HEK293 (cell line): ENCODE measurements around the gene KRTCAP3.

Experiments used
- BCL11B ChIP-seq: fragments of 450-650 bp; formaldehyde crosslinking; IDR thresholded peaks from 2 replicates; pipeline ENCODE4 v1.5.1; 2016; ENCODE audit warnings: low read depth, missing biosample characterization, missing genetic modification characterization
- GLI4 ChIP-seq: fragments of 450-650 bp; formaldehyde crosslinking; IDR thresholded peaks from 2 replicates; pipeline ENCODE4 v1.5.1; 2016; ENCODE audit warnings: missing biosample characterization, missing genetic modification characterization
- OVOL3 ChIP-seq: fragments of 450-650 bp; formaldehyde crosslinking; IDR thresholded peaks from 2 replicates; pipeline ENCODE4 v1.5.1; 2016; ENCODE audit warnings: missing biosample characterization, missing genetic modification characterization
- SETDB1 ChIP-seq: IDR thresholded peaks from one replicate; pipeline ENCODE4 v1.6.1; 2017; ENCODE audit warnings: mild to moderate bottlenecking, low read length, moderate library complexity, mixed read lengths; ENCODE audit not compliant: insufficient read length
- SP2 ChIP-seq: fragments of 450-650 bp; formaldehyde crosslinking; IDR thresholded peaks from 2 replicates; pipeline ENCODE4 v1.5.1; 2016; ENCODE audit warnings: missing biosample characterization, missing genetic modification characterization
- TCF7L2 ChIP-seq: IDR thresholded peaks from 2 replicates; pipeline ENCODE4 v1.6.1; 2011; ENCODE audit warnings: low read depth, mild to moderate bottlenecking, inconsistent platforms, low read length, moderate library complexity, borderline replicate concordance
- ZFP69B ChIP-seq: fragments of 450-650 bp; formaldehyde crosslinking; IDR thresholded peaks from 2 replicates; pipeline ENCODE4 v1.5.1; 2016; ENCODE audit warnings: missing biosample characterization, missing genetic modification characterization
- ZNF132 ChIP-seq: fragments of 450-650 bp; formaldehyde crosslinking; IDR thresholded peaks from 2 replicates; pipeline ENCODE4 v1.5.1; 2017; ENCODE audit warnings: missing biosample characterization, missing genetic modification characterization, borderline replicate concordance
- ZNF214 ChIP-seq: fragments of 450-650 bp; formaldehyde crosslinking; IDR thresholded peaks from 2 replicates; pipeline ENCODE4 v1.5.1; 2017; ENCODE audit warnings: missing biosample characterization, mild to moderate bottlenecking, missing genetic modification characterization, borderline replicate concordance
- ZNF221 ChIP-seq: fragments of 450-650 bp; formaldehyde crosslinking; IDR thresholded peaks from 2 replicates; pipeline ENCODE4 v1.5.1; 2017; ENCODE audit warnings: missing biosample characterization, missing genetic modification characterization, borderline replicate concordance
- ZNF223 ChIP-seq: fragments of 450-650 bp; formaldehyde crosslinking; IDR thresholded peaks from 2 replicates; pipeline ENCODE4 v1.5.1; 2016; ENCODE audit warnings: missing biosample characterization, missing genetic modification characterization
- ZNF26 ChIP-seq: fragments of 450-650 bp; formaldehyde crosslinking; IDR thresholded peaks from 2 replicates; pipeline ENCODE4 v1.5.1; 2016; ENCODE audit warnings: missing biosample characterization, missing genetic modification characterization
- ZNF366 ChIP-seq: fragments of 450-650 bp; formaldehyde crosslinking; conservative IDR thresholded peaks from 2 replicates; pipeline ENCODE4 v1.5.1; 2016; ENCODE audit warnings: missing biosample characterization, missing genetic modification characterization
- ZNF48 ChIP-seq: fragments of 450-650 bp; formaldehyde crosslinking; IDR thresholded peaks from 2 replicates; pipeline ENCODE4 v1.5.1; 2016; ENCODE audit warnings: missing biosample characterization, missing genetic modification characterization
- ZNF549 ChIP-seq: fragments of 450-650 bp; IDR thresholded peaks from 2 replicates; pipeline ENCODE4 v1.5.1; 2018; ENCODE audit warnings: missing biosample characterization, missing genetic modification characterization, mild to moderate bottlenecking, inconsistent platforms, moderate library complexity
- ZNF555 ChIP-seq: fragments of 450-650 bp; formaldehyde crosslinking; conservative IDR thresholded peaks from 2 replicates; pipeline ENCODE4 v1.5.1; 2017; ENCODE audit warnings: missing biosample characterization, mild to moderate bottlenecking, missing genetic modification characterization, inconsistent platforms
- ZNF626 ChIP-seq: fragments of 450-650 bp; sonication (Bioruptor Pico); formaldehyde crosslinking; IDR thresholded peaks from 2 replicates; pipeline ENCODE4 v1.5.1; 2018; ENCODE audit warnings: missing biosample characterization, missing genetic modification characterization, inconsistent platforms
- ZNF76 ChIP-seq: fragments of 450-650 bp; formaldehyde crosslinking; IDR thresholded peaks from 2 replicates; pipeline ENCODE4; 2016; ENCODE audit warnings: low read depth, missing biosample characterization, missing genetic modification characterization, borderline replicate concordance
- TF ChIP-seq, protein P1 (sequence below): fragments of 450-650 bp; formaldehyde crosslinking; IDR thresholded peaks from 2 replicates; pipeline ENCODE4 v1.5.1; 2017; ENCODE audit warnings: missing biosample characterization, missing genetic modification characterization
- TF ChIP-seq, protein P2 (sequence below): fragments of 450-650 bp; formaldehyde crosslinking; IDR thresholded peaks from 2 replicates; pipeline ENCODE4 v1.5.1; 2016; ENCODE audit warnings: missing biosample characterization, missing genetic modification characterization
- TF ChIP-seq, protein P3 (sequence below): fragments of 450-650 bp; formaldehyde crosslinking; IDR thresholded peaks from 2 replicates; pipeline ENCODE4 v1.5.1; 2016; ENCODE audit warnings: missing biosample characterization, missing genetic modification characterization
- TF ChIP-seq, protein P4 (sequence below): fragments of 450-650 bp; formaldehyde crosslinking; IDR thresholded peaks from 2 replicates; pipeline ENCODE4 v1.5.1; 2016; ENCODE audit warnings: missing biosample characterization, missing genetic modification characterization
- TF ChIP-seq, protein P5 (sequence below): fragments of 450-650 bp; formaldehyde crosslinking; IDR thresholded peaks from 2 replicates; pipeline ENCODE4 v1.5.1; 2016; ENCODE audit warnings: missing biosample characterization, missing genetic modification characterization
- TF ChIP-seq, protein P6 (sequence below): fragments of 450-650 bp; formaldehyde crosslinking; IDR thresholded peaks from 2 replicates; pipeline ENCODE4 v1.5.1; 2016; ENCODE audit warnings: missing biosample characterization, missing genetic modification characterization

Gene KRTCAP3

GRCh38 chr2:27407798-27408491, 34.2 kb upstream of the KRTCAP3 start (continued):
- TF ChIP-seq, protein P1, sequence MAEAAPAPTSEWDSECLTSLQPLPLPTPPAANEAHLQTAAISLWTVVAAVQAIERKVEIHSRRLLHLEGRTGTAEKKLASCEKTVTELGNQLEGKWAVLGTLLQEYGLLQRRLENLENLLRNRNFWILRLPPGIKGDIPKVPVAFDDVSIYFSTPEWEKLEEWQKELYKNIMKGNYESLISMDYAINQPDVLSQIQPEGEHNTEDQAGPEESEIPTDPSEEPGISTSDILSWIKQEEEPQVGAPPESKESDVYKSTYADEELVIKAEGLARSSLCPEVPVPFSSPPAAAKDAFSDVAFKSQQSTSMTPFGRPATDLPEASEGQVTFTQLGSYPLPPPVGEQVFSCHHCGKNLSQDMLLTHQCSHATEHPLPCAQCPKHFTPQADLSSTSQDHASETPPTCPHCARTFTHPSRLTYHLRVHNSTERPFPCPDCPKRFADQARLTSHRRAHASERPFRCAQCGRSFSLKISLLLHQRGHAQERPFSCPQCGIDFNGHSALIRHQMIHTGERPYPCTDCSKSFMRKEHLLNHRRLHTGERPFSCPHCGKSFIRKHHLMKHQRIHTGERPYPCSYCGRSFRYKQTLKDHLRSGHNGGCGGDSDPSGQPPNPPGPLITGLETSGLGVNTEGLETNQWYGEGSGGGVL = no peak
- no peak for TF ChIP-seq ZFP69B (tag by site-specific recombination)
- no peak for TF ChIP-seq SP2 (tag by site-specific recombination)
- no peak for TF ChIP-seq ZNF555 (tag by site-specific recombination)
- TF ChIP-seq, protein P2, sequence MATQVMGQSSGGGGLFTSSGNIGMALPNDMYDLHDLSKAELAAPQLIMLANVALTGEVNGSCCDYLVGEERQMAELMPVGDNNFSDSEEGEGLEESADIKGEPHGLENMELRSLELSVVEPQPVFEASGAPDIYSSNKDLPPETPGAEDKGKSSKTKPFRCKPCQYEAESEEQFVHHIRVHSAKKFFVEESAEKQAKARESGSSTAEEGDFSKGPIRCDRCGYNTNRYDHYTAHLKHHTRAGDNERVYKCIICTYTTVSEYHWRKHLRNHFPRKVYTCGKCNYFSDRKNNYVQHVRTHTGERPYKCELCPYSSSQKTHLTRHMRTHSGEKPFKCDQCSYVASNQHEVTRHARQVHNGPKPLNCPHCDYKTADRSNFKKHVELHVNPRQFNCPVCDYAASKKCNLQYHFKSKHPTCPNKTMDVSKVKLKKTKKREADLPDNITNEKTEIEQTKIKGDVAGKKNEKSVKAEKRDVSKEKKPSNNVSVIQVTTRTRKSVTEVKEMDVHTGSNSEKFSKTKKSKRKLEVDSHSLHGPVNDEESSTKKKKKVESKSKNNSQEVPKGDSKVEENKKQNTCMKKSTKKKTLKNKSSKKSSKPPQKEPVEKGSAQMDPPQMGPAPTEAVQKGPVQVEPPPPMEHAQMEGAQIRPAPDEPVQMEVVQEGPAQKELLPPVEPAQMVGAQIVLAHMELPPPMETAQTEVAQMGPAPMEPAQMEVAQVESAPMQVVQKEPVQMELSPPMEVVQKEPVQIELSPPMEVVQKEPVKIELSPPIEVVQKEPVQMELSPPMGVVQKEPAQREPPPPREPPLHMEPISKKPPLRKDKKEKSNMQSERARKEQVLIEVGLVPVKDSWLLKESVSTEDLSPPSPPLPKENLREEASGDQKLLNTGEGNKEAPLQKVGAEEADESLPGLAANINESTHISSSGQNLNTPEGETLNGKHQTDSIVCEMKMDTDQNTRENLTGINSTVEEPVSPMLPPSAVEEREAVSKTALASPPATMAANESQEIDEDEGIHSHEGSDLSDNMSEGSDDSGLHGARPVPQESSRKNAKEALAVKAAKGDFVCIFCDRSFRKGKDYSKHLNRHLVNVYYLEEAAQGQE (tag by site-specific recombination) = no peak
- no peak for TF ChIP-seq GLI4
- TF ChIP-seq ZNF223 (tag by site-specific recombination) = no peak
- TF ChIP-seq OVOL3 (tag by site-specific recombination) = no peak
- no peak for TF ChIP-seq ZNF626 (tag by site-specific recombination)
- TF ChIP-seq, protein P3, sequence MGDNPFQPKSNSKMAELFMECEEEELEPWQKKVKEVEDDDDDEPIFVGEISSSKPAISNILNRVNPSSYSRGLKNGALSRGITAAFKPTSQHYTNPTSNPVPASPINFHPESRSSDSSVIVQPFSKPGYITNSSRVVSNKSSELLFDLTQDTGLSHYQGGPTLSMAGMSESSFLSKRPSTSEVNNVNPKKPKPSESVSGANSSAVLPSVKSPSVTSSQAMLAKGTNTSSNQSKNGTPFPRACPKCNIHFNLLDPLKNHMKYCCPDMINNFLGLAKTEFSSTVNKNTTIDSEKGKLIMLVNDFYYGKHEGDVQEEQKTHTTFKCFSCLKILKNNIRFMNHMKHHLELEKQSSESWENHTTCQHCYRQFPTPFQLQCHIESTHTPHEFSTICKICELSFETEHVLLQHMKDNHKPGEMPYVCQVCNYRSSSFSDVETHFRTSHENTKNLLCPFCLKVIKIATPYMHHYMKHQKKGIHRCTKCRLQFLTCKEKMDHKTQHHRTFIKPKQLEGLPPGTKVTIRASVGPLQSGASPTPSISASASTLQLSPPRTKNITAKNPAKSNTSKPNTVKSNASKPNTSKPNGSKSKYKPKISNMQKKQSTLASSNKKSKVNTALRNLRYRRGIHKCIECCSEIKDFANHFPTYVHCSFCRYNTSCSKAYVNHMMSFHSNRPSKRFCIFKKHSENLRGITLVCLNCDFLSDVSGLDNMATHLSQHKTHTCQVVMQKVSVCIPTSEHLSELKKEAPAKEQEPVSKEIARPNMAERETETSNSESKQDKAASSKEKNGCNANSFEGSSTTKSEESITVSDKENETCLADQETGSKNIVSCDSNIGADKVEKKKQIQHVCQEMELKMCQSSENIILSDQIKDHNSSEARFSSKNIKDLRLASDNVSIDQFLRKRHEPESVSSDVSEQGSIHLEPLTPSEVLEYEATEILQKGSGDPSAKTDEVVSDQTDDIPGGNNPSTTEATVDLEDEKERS (tag by site-specific recombination) = no peak
- TF ChIP-seq ZNF26 (tag by site-specific recombination) = no peak
- TF ChIP-seq ZNF214 (tag by site-specific recombination) = no peak
- no peak for TF ChIP-seq ZNF76
- TF ChIP-seq, protein P4, sequence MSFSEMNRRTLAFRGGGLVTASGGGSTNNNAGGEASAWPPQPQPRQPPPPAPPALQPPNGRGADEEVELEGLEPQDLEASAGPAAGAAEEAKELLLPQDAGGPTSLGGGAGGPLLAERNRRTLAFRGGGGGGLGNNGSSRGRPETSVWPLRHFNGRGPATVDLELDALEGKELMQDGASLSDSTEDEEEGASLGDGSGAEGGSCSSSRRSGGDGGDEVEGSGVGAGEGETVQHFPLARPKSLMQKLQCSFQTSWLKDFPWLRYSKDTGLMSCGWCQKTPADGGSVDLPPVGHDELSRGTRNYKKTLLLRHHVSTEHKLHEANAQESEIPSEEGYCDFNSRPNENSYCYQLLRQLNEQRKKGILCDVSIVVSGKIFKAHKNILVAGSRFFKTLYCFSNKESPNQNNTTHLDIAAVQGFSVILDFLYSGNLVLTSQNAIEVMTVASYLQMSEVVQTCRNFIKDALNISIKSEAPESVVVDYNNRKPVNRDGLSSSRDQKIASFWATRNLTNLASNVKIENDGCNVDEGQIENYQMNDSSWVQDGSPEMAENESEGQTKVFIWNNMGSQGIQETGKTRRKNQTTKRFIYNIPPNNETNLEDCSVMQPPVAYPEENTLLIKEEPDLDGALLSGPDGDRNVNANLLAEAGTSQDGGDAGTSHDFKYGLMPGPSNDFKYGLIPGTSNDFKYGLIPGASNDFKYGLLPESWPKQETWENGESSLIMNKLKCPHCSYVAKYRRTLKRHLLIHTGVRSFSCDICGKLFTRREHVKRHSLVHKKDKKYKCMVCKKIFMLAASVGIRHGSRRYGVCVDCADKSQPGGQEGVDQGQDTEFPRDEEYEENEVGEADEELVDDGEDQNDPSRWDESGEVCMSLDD (tag by site-specific recombination) = no peak
- TF ChIP-seq ZNF549 = no peak
- TF ChIP-seq, protein P5, sequence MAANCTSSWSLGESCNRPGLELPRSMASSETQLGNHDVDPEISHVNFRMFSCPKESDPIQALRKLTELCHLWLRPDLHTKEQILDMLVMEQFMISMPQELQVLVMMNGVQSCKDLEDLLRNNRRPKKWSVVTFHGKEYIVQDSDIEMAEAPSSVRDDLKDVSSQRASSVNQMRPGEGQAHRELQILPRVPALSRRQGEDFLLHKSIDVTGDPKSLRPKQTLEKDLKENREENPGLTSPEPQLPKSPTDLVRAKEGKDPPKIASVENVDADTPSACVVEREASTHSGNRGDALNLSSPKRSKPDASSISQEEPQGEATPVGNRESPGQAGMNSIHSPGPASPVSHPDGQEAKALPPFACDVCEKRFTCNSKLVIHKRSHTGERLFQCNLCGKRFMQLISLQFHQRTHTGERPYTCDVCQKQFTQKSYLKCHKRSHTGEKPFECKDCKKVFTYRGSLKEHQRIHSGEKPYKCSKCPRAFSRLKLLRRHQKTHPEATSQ (tag by site-specific recombination) = no peak
- peak; percentile 42; the same call in 1 of the 2 replicates for TF ChIP-seq ZNF366 (tag by site-specific recombination)
- TF ChIP-seq BCL11B (tag by site-specific recombination) = no peak
- no peak for TF ChIP-seq TCF7L2
- TF ChIP-seq, protein P6, sequence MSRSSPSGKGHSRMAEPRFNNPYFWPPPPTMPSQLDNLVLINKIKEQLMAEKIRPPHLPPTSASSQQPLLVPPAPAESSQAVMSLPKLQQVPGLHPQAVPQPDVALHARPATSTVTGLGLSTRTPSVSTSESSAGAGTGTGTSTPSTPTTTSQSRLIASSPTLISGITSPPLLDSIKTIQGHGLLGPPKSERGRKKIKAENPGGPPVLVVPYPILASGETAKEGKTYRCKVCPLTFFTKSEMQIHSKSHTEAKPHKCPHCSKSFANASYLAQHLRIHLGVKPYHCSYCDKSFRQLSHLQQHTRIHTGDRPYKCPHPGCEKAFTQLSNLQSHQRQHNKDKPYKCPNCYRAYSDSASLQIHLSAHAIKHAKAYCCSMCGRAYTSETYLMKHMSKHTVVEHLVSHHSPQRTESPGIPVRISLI = no peak
- no peak for TF ChIP-seq ZNF221 (tag by site-specific recombination)
- no peak for TF ChIP-seq ZNF132 (tag by site-specific recombination)
- TF ChIP-seq ZNF48 (tag by site-specific recombination) = no peak
- no peak for TF ChIP-seq SETDB1
